Large intestine (tissue), 3 donors: ENCODE results near the gene CADM1. TPM values are rescaled to one million over a fixed set of nuclear protein-coding genes. Genes with fewer than 3 reads are reported as not detected.

ENCODE experiments used
- DNase-seq, 2 donors: peaks; one replicate each; pipeline versions ENCODE4 v3.0.0 to v3.0.0-alpha.2; 2013
- H3K27ac ChIP-seq: one replicate; pipeline ENCODE4 v1.5.1; 2013; ENCODE audit warnings: low read length
- H3K27me3 ChIP-seq: 2 replicates; pipeline ENCODE4 v1.6.1; 2013; ENCODE audit warnings: low read length; ENCODE audit not compliant: control insufficient read depth, insufficient read depth
- H3K36me3 ChIP-seq: 2 replicates; pipeline ENCODE4 v1.6.1; 2013; ENCODE audit warnings: low read length; ENCODE audit not compliant: control insufficient read depth, insufficient read depth
- H3K4me1 ChIP-seq: one replicate; pipeline ENCODE4 v1.6.1; 2013; ENCODE audit warnings: low read length; ENCODE audit not compliant: control insufficient read depth, insufficient read depth
- H3K4me3 ChIP-seq: one replicate; pipeline ENCODE4 v1.5.1; 2013; ENCODE audit warnings: low read length
- H3K9me3 ChIP-seq: one replicate; pipeline ENCODE4 v1.6.1; 2013; ENCODE audit warnings: mild to moderate bottlenecking, low read depth, low read length, moderate library complexity; ENCODE audit not compliant: control insufficient read depth
- WGBS: methylation state at CpG from one replicate; pipeline ENCODE4 v1.1.5; 2013; ENCODE audit warnings: low lambda C conversion rate; ENCODE audit not compliant: insufficient coverage; 5-methylcytosine and 5-hydroxymethylcytosine counted together
- polyA plus RNA-seq: library from polyadenylated mRNA; unstranded; fragments of 120-200 nt; gene quantifications from one replicate; pipeline ENCODE4 v1.2.1, GENCODE V29; 2013

Gene CADM1
- polyA plus RNA-seq, 1 donor: 32.7 TPM

DNA sequence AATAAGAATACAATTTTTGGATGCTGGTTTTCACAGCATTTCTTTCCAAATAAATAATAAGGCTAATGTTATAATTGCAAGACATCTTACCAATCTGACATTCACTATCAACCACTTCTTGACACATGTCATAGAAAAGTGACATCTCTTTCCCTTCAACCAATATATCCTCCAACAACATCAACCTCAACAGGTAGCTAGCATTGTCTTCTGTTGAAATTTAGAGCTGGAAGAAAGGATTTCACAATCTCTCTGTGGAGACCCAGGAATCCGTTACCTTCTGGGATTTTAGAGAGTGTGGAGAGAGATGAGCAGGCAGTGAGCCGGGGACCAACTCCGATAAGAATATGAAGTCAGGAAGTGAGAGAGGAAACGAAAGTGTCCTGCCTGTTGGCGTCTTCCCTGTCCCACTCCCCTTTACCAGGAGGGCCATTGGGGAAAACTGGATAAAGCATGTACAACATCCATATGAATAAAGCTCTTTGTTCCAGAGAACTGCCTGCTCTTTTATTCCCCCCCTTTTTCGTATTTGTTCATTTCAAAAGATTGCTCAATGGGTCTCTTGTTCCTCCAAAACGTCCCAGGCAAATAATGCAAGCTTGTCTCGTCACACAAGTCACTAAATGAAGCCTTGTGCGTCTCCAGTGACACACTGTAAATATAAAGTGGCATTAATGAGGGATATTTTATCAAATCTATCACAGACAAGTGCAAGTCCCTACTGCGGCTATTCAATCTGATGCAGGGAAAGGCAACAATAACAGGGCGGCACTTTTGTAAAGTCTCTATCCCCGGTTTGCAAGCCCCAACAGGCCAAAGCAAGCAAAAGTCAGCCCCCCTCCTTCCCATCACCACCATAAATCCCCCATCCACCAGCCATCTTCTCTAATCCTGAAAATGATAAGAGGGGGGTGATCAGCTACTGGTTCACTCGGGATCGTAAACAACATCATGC, 3.4 kb downstream of the CADM1 start:
- no peaks in the 10 kb centered on the region for H3K36me3 ChIP-seq
- 100% methylated on average over 1 of the region's 14 CpGs for WGBS
- peaks cover 35% of the 10 kb centered on the region for H3K27me3 ChIP-seq
- no peak for DNase-seq
- no peak overlapping the region for H3K4me3 ChIP-seq
- H3K4me1 ChIP-seq: peaks cover 15% of the 10 kb centered on the region
- no peaks in the 10 kb centered on the region for H3K9me3 ChIP-seq
- H3K27ac ChIP-seq: no peak overlapping the region

DNA sequence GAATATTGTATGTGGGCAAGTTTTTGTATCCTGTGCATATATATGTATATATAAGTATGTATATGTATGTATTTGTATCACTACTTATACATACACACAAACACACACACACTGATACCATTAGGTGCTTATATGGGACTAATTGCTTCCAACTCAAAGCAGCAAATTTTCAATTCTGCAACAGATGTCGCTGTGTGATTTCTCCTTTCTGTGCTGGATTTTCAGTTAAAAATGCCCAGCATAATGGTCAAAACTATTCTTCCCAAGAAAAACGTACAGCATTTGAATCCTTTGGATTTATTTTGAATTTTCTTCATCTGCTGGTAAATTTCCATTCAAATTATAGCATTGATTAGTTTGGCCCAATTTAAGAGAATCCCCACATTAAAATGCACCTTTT, 4.3 kb downstream of the CADM1 start:
- Histone ChIP-seq H3K27me3 (peaks cover 28% of the 10 kb centered on the region), H3K27ac (no peak overlapping the region), H3K4me1 (peaks cover 15% of the 10 kb centered on the region), H3K9me3 (no peaks in the 10 kb centered on the region), H3K4me3 (no peak overlapping the region), H3K36me3 (no peaks in the 10 kb centered on the region)
- DNase-seq: no peak
- 100% methylated on average over 2 of the region's 2 CpGs for WGBS

DNA sequence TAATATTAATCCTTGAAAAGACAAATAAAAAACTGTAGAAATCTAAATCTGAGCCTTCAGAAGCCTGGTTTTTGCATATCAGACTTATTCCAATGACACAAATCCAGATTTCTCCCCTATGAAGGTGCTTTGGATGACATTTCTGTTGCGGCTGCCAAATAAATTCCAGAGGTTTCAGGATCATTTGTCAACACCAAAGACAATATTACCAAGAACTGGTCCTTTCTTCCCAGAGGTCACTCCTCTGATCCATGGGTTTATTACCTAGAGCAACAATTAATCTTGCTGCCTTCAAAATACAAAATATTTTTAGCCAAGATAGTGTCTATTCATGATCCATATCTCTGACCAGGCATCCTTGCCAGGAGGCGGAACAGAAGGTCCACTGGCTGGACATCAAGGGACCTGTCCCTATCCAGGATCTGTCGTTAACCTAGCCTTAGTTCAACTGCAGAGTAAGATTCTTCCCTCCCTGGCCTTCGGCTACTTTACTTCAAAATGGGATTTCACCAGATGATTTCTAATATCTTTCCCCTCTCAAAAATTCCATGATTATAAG, 4.9 kb downstream of the CADM1 start:
- Histone ChIP-seq H3K4me3 (no peak overlapping the region), H3K27me3 (peaks cover 28% of the 10 kb centered on the region)
- WGBS: no CpG with 5 or more reads among the region's 4 CpGs

GRCh38 chr11:115498354-115498753, 5.9 kb downstream of the CADM1 start:
- H3K27ac ChIP-seq: no peak overlapping the region
- no peak for DNase-seq
- H3K27me3 ChIP-seq: peaks cover 26% of the 10 kb centered on the region

More for the DNA sequence above, 4.9 kb downstream of the CADM1 start:
- Histone ChIP-seq H3K9me3 (no peaks in the 10 kb centered on the region), H3K27ac (no peak overlapping the region), H3K36me3 (no peaks in the 10 kb centered on the region), H3K4me1 (peaks cover 15% of the 10 kb centered on the region)
- no peak for DNase-seq

GRCh38 chr11:115497303-115497702, 6.9 kb downstream of the CADM1 start:
- peaks cover 21% of the 10 kb centered on the region for H3K27me3 ChIP-seq

More at GRCh38 chr11:115498354-115498753, 5.9 kb downstream of the CADM1 start:
- Histone ChIP-seq H3K36me3 (no peaks in the 10 kb centered on the region), H3K9me3 (no peaks in the 10 kb centered on the region), H3K4me3 (no peak overlapping the region), H3K4me1 (peaks cover 9% of the 10 kb centered on the region)
- 30% methylated on average over 2 of the region's 9 CpGs for WGBS

DNA sequence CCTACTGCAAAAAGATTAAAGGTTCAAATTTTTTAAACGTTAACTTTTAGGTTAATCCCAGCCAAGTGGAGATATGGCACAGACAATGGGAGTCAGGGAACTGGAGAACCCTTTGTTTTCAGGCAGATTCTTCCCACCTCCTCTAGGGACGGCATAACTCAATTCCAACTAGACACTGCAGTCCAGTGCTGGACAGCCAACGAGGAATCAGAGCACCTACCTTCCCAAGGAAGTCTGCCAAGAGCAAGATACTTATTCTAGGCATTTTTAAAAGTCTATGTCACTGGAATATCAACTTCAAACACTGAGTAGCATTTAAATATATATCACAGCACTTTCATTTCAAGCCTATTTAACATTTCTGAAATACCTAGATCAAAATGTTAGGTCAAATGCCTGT, 7.3 kb downstream of the CADM1 start:
- WGBS: 0% methylated on average over 1 of the region's 3 CpGs
- Histone ChIP-seq H3K4me3 (no peak overlapping the region), H3K9me3 (no peaks in the 10 kb centered on the region), H3K36me3 (no peaks in the 10 kb centered on the region), H3K27ac (no peak overlapping the region), H3K27me3 (peaks cover 17% of the 10 kb centered on the region), H3K4me1 (no peaks in the 10 kb centered on the region)
- no peak for DNase-seq

More at GRCh38 chr11:115497303-115497702, 6.9 kb downstream of the CADM1 start:
- Histone ChIP-seq H3K9me3 (no peaks in the 10 kb centered on the region), H3K4me1 (peaks cover 4% of the 10 kb centered on the region), H3K36me3 (no peaks in the 10 kb centered on the region), H3K27ac (no peak overlapping the region), H3K4me3 (no peak overlapping the region)
- DNase-seq: no peak
- WGBS: no CpG with 5 or more reads among the region's 2 CpGs

GRCh38 chr11:115493905-115494304, 10.3 kb downstream of the CADM1 start:
- no peaks in the 10 kb centered on the region for H3K9me3 ChIP-seq
- H3K27ac ChIP-seq: no peak overlapping the region
- H3K36me3 ChIP-seq: no peaks in the 10 kb centered on the region
- H3K4me1 ChIP-seq: no peaks in the 10 kb centered on the region
- peaks cover 2% of the 10 kb centered on the region for H3K27me3 ChIP-seq
- 100% methylated on average over 2 of the region's 2 CpGs for WGBS
- no peak overlapping the region for H3K4me3 ChIP-seq
- DNase-seq: no peak

DNA sequence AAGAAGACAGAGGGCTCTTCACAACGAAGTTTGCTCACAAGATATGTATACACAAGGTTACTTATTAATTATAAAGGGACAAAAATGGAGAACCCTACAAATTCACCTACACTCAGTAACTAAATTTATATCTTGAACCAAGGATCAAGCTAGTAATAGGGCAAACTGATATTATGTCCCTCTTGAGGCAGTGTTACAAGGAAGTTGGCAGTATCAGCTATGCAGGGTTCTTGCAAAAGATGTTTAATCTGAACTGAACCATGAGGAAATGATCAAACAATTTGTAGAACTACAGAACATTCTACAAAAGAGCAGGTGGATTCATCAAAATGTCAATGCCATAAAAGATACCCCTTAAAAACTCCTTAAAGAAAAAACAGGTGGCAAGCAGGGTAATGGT, 10.7 kb downstream of the CADM1 start:
- peaks cover under 1% of the 10 kb centered on the region for H3K27me3 ChIP-seq
- no CpG with 5 or more reads among the region's 1 CpG for WGBS
- H3K27ac ChIP-seq: no peak overlapping the region
- H3K36me3 ChIP-seq: no peaks in the 10 kb centered on the region
- no peaks in the 10 kb centered on the region for H3K4me1 ChIP-seq
- no peaks in the 10 kb centered on the region for H3K9me3 ChIP-seq
- peak in 1 of 2 donors; percentile 5 for DNase-seq
- no peak overlapping the region for H3K4me3 ChIP-seq

GRCh38 chr11:115489466-115489865, 14.7 kb downstream of the CADM1 start:
- Histone ChIP-seq H3K27ac (peak overlapping the region; percentile 11), H3K9me3 (no peaks in the 10 kb centered on the region), H3K36me3 (no peaks in the 10 kb centered on the region), H3K4me1 (no peaks in the 10 kb centered on the region), H3K27me3 (no peaks in the 10 kb centered on the region), H3K4me3 (no peak overlapping the region)
- peak in 1 of 2 donors; percentile 47 for DNase-seq
- WGBS: 45% methylated on average over 3 of the region's 4 CpGs

- H3K27me3 ChIP-seq: no peaks in the 10 kb centered on the region
- H3K4me1 ChIP-seq: no peaks in the 10 kb centered on the region
- peak overlapping the region; percentile 11 for H3K27ac ChIP-seq
- H3K9me3 ChIP-seq: no peaks in the 10 kb centered on the region
- no peaks in the 10 kb centered on the region for H3K36me3 ChIP-seq
- WGBS: no CpG with 5 or more reads among the region's 3 CpGs
- peak; percentile 59 to 75 for DNase-seq
- H3K4me3 ChIP-seq: no peak overlapping the region
Observed at GRCh38 chr11:115488945-115489344, 15.3 kb downstream of the CADM1 start.
